AG08396 (cell line): ENCODE data around the gene GLT6D1.
"Not testable (repeated sequence)": the region's sequence is repeated elsewhere in the genome, so short reads cannot be mapped to it uniquely, and the experiment has no call there.

ENCODE experiments used
- DNase-seq: peaks from one replicate; pipeline ENCODE4 v3.0.0; 2012; ENCODE audit warnings: low spot score, mixed read lengths

Gene GLT6D1, protein sequence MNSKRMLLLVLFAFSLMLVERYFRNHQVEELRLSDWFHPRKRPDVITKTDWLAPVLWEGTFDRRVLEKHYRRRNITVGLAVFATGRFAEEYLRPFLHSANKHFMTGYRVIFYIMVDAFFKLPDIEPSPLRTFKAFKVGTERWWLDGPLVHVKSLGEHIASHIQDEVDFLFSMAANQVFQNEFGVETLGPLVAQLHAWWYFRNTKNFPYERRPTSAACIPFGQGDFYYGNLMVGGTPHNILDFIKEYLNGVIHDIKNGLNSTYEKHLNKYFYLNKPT

DNA sequence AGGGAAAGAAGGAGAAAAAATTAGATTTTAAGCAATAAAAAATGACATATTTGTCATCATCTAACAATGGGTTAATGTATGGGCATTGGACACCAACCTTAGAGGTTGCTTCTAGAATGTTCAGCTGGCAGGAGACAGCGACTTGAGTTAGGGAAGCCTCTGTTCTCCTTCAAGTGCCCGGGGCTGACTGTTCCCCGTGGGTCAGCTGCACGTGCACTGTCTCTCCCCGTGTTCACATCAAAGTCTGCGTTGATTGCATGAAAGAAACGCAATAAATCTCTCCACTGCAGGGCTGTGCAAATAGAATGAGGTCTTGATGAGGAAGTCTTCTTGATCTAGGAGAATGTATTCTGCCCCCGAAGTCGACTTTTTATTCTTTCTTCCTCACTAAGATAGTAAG lies at the start of gene GLT6D1:
Gene GLT6D1, minus strand, starts transcription at position 345 of the 400 bp plus-strand sequence. CDS start 353 bp downstream, outside the sequence.
- no peak for DNase-seq

DNA sequence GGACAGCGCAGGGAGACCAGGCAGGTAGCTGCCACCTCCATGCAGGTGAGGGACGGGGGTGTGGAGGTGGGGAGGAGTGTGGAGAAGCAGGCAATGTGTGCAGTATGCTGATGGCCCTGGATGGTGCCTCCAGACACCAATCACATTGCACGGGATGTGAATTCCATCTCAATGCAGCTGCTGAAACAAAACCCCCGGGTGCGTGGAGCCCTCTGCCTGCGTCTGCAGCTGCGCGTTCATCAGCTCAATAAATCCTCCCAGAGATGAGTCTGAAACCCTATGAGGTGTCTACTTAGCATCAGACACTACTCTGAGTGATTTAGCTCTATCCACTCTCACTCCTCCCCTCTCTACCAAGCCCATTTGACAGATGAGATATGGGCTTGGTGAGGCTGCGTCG lies 49.7 kb upstream of the GLT6D1 start:
- no peak for DNase-seq

DNA sequence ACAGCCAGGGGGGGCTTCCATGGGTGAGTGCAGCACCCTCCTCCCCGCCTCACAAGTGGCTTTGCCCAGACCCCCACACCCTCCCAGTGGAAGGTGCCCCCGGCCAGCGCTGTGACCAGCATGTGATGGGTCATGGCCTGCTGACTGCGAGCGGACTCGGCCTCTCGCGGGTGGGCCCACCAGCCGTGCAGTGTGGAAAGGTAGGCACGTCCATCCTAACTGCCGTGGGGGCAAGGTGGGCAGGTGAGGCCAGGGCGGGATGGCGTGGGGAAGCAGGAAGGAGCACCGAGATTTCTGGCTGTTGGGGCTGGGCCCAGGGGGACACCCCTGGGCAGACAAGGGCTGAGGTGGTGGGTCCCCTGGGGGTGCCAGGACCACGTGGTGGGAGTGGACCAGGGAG lies 47.9 kb upstream of the GLT6D1 start:
- DNase-seq: no peak

DNA sequence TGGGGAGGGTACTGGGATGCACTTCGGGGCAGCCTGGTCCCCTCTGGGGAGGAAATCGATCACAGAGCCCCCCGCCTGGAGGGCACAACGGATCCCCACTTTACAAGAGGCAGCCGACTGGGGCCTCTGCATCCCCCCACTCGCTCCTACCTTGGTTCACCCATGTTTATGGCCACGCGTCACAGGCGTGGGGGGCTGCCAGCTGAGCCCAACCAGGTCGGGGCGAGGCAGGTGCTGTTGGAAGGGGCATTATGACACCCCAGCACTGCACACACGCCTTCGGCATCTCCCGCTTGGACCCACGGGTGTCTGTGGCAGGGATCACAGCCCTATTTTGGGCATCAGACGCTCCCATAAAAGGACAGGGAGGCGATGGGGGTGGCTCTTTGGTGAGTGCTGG lies 45.4 kb upstream of the GLT6D1 start:
- no peak for DNase-seq

DNA sequence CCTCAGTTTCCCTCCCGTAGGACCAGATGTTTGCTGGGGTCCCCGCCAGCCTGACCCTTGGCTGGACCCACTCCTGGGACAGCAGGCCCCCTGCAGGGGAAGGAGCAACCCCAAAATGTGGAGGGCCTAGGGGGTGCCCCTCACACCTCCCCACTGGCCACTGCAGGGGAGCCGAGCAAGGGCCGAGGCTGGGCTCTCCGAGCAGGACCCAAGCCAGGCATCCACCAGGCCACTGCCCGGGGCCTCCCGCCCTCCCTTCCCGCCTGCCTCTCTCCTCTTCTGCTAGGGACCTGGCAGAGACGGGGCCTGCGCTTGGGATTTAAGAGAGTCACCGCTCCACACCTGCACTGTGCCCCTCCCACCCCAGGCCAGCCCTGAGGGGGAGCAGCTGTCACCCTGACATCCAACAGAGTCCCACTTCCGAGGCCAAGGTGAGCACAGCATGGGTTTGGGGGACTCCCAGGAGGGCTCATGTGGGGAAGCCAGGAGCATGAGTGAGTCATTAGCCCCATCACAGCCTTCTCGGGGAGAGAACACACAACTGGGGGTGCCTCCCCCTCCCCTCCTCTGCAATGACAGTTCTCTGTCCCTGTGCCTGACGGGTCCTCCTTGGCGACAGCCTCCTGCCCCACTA lies 44.2 kb upstream of the GLT6D1 start:
- DNase-seq: no peak

DNA sequence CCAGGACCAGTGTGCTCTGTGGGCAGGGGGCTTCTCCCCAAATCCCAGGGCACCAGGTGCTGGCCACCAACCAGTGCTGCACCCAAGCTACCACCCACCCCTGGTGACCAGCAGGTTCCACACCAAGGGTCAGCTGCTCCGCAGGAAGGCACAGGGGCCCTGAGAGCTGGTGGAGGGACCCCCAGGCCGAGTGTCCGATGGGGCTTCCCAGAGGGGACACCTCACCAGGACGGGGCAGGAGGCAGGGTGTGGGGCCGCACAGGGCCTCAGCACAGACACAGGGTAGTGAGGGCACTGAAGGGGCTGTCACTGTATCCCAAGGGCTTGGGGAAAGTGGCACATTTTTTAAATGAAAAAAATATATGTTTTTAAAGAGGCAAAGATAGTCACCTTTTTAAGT lies 41.8 kb upstream of the GLT6D1 start:
- DNase-seq: no peak

DNA sequence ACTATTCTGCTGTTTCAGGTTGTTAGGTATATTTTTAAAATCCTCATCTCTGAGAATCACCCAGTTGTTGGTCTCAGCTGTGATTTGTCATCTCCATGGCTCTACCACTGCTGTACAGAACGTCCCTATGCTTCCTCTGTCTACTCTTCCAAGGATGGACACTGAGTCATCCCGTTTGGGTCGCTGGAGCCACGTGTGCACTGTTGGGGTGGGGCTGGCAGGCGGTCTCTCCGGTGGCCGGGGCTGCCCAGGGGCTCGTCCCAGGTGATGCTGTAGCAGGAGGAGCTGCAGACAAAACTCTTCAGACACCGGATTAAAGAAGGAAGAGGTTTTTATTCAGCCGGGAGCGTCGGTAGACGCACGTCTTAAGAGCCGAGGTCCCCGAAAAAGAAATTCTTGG lies 40.7 kb upstream of the GLT6D1 start:
- DNase-seq: no peak

DNA sequence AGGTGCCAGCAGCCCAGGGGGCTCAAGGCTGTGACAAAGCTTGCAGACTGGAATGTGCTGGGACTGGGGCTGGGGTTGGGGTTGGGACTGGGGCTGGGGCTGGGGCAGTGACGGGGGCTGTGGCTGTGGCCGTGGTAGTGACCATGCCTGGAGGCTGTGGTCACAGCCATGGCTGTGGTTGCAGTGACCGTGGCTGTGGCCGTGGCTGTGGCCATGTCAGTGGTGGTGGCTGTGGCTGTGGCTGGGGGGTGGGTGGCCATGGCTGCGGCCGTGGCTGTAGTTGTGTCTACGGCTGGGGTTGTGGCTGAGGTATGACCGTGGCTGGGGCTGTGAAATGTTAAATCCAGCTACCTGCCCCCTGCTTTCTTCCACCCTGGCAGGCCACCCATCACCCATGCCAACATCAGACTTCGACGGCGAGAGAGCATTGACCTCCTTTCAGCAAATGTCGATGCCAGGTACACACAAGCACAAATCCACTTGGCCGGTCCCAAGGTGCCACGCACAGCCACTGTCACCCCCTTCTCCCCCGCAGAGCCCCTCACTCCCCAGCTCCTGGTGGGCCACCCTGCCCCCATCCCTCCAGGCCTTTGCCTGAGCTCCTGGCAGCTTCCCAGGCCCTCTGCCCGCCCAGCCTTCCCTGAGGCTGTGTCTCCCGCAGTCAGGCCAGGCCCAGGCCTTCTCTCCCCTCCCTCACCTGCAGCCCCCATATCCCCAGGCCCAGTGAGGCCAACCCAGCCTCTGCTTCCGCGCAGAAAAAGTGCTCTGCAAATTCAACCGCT lies 39.1 kb upstream of the GLT6D1 start:
- no peak for DNase-seq

DNA sequence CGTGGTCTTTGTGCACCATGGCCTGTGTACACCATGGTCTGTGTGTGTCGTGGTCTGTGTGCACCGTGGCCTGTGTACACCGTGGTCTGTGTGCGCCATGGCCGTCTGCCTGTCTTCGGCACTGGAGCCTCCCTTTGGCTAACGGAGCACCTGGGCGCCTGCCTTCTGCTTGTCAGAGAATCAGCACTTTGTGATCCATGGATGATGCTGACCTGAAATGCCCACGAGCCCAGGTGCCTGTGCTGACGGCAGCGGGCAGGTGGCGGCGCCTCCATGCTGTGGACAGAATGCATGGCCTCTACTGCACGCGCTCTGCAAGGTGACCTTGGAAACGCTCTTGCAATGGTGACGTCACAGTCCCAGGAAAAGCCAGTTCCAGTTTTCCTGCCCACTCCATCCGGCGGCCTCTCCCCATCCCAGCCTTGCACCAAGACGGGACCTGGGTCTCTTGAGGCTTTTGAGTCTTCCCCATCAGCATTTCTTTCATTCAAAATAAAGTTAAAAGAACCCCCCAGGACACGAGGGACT lies 38.4 kb upstream of the GLT6D1 start:
- no peak for DNase-seq

DNA sequence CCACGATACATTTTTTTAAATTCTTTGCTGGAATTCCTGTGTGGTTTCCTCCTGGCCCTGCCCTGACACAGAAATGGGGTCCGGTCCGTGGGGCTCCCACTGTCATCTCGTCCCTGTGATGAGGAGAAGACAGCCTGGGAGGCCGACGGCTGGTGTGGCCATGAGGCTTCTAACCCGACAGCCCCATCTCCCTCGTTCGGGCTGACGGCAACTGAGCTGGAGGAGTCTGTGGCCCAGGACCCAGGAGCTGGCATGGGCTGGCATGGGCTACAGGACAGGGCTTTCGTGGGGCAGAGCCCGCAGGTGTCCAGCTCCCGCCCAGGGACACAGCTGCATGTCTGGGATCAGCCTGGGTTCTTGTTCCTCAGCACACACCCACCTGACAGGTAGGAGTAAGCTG lies 37.6 kb upstream of the GLT6D1 start:
- DNase-seq: no peak

DNA sequence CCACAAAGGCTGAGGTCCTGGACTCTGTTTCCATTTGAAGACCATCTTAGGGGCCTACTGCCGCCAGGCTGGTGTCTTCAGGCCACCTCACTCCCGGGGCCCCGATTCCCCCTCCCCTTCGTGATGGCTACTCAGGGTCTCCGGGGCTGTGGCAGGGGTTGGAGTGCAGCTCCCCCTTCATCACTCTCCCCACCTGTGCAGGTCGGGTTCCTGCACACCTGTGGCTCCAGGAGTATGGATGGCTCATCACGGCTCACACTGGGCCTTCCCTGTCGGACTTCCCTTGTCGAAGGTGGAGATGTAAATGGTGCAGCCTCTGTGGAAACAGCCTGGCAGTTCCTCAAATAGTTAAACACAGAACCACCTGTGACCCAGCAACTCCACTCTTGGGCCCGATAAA lies 35.6 kb upstream of the GLT6D1 start:
- DNase-seq: no peak

DNA sequence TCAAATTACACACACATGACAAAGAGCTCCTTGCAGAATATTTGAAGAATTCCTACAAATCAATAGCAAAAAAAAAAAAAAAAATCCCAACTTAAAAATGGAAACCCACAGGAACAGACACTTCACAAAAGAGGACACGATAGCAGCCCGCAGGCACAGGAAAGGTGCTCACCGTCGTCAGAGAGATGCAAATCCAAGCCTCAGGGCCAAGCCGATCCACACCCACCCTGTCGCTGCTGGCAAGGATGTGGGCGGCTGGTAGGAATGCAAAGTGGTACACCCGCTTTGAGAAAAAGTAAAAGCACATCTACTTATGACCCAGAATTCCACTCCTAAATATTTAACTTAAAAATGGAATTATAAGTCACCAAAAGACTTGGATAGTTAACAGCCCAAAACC lies 34.6 kb upstream of the GLT6D1 start:
- no peak for DNase-seq

DNA sequence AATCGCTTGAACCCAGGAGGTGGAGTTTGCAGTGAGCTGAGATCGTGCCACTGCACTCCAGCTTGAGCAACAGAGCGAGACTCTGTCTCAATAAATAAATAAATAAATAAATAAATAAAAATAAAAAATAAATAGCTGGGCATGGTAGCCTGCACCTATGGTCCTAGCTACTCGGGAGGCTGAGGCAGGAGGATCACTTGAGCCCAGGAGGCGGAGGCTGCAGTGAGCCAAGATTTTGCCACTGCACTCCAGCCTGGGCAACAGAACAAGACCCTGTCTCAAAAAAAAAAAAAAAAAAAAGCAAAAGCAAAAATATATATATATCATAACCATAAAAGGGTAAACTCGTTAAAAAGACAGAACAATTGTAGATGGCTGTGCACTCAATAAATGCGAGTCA lies 33.4 kb upstream of the GLT6D1 start:
- DNase-seq: not testable (repeated sequence)

DNA sequence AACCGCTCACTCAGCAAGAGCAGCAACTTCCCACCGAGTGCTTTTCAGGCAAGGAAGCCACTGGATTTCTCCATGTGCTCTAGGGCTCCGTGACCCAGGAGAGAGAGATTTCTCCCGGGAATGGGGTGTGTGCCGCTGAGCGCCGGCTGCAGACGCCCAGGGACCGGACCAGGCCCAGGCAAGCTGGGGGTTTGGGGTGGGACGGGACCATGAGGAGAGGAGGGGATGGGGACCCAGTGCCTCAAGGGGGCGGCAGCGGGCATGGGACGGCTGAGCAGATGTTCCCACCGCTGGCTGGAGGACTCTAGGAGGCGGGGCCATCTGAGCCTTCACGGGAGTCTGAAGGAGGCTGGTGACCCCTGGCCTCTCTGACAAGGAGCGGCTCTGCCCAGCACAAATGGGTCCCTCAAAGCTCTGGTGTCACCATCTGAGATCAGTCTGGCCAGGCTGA lies 32.3 kb upstream of the GLT6D1 start:
- no peak for DNase-seq

DNA sequence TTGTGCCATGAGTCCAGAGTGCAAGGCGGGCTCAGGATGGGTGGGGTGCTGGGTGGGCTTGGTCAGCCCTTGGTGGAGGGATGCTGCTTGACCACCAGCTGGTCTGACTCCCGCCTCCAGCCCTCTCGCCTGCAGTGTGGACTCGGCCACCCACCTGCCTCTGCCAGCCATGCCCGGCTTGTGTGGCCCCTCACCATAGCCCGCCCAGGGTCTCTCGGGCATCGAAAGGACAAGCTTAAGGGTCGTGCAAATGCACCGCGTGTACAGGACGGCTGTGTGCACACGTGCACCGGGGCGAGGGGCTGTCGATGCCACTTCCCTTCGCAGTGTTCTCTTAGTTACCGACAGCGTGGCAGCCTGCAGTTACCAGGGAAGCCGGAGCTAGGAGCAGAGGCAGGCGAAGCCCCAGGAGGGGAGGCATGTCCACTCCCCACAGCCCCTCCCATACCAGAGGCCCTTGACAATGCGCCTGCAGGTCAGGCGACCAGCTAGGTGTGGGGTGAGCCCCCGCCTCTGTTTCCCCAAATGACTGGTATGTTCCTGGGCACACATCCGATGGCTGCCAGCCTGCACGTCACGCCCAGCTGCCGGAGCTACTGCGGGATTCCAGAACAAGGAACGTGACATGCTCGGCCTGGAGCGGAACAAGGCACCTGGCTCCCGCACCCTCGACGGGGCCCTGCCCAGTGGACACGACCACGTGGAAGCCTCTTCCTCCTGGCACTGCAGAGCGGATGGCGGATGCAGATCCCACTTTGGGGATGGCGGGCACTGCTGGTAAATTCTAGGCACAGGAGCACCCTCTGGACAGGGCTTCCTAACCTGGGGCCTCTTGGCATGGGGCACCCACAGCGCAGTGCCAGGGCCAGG lies 31.6 kb upstream of the GLT6D1 start:
- no peak for DNase-seq

DNA sequence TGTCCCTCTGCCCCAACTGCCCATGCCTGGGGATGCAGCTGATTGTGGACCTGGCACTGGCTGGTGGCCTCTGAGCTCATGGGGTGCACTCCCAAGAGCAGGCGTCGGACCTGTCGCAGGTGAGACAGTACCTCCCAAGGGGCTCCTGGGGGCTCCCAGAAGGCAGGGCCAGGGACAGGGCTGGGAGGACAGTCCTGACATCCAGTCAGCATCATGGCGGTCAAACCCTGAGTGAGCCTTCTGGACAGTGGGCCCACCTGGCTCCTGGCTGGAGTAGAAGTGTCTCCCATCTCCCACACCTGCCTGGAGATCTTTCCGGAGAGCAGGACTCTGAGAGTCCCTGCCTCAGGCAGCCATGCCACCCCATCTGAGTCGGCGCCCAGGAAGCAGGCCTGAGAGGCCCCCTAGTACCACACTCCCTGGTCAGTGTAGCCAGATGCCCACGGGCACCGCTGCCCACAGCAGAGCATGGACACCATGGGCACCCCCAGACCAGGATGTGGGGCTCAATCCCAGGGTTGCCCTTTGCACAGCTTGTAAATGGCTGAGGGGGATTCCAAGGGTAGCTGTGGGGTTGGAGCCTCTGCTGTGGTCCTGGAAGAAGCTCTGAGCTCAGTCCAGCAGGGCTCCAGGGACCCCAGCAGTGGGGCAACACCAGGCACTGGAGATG lies 30.4 kb upstream of the GLT6D1 start:
- DNase-seq: peak; percentile 5

DNA sequence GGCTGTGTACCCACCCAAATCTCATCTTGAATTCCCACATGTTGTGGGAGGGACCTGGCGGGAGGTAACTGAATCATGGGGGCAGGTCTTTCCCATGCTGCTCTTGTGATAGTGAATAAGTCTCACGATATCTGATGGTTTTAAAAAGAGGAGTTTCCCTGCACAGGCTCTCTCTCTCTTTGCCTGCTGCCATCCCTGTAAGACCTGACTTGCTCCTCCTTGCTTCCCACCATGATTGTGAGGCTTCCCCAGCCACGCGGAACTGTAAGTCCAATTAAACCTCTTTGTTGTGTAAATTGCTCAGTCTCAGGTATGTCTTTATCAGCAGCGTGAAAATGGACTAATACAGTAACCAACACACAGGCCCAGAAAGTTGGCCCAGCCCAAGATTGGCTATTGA lies 29.7 kb upstream of the GLT6D1 start:
- not testable (repeated sequence) for DNase-seq

DNA sequence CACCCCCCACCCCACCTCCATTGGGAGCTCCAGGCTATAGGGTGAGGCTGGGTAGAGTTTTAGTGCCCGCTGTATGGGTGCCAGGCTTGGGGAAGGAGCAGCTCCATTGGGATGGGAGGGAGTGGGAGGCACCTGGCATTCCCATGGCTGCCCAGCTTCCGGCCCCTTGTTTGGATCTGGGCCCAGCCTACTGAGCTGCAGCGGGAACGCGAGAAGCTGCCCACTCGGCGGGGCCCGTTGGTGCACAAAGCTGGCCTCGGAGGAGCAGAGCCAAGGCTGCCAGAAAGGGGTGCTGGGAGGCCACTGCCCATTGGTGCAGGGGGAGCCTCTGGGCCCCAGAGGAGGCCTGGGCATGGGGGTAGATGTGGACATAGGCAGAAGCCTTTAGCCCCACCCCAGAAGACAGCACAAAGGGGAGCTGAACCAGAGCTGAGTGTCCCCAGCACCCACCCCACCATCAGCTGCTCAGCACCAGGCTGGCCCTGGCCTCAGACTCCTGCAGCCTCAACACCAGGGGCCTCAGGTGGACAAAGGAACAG lies 28.2 kb upstream of the GLT6D1 start:
- DNase-seq: peak; percentile 2

DNA sequence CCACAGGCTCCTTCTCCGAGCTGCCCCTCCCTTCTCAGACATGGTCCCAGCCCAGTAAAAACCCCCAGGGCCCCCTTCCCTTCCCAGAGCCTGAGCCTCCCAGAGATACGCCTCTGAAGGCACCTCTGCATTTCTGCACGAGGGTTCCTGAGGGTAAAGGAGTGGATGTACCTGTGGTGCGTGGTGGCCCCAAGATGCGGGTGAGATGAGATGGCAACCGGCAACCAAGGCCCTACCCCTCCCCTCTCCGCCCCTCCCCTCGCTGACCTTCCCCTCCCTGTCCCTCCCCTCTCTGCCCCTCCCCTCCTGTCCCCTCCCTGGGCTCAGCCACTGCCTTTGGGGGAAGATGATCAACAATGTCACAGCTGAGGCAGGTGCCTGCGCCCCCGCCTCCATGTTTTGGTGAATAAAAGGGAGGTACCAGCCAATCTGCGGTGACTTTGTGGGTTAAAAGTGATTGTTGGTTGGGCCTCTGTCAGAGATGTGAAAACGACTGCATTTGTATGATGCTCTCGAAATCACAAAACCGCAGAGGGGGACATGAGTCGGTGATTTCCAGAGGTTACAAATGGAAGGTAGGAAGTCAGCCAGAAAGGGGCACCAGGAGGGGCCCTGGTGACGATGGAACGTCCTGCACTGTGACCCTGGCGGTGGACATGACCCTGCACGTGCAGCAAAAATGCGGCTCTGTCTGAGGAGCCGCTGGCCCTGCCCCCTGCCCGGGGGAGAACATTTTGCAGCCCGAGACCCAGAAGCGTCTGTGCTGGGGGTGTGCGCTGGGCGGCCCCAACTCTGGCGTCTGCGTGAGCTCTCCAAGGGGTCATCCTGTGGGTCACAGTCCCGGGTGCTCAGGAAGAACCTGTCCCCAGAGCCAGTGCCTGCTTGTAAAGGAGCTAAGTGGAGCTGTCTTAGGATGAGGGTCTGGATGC lies 27.5 kb upstream of the GLT6D1 start:
- peak; percentile 1 for DNase-seq

DNA sequence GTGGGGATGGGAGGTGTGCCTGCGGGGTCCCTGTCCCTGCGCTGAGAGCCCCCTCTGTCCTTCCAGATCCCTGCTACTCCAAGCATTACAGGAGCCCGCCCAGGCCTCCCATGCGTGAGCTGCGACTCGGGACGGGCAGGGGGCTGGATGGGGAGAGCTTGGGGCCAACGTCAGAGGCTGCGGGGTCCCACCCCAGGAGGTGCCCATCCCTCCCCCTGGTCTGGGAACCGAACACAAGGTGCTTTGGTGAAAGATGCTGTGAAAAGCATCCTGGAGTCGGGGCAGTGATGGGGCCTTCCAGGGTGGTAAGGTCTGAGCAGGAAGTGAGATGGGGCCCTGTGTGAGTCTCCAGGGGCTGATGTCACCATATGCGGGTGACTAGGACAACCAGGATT lies 26.5 kb upstream of the GLT6D1 start:
- peak; percentile 4 for DNase-seq
